GM18867 (cell line): Measurements from ENCODE around the gene OR1D5.
"Not testable (repeated sequence)": the region's sequence is repeated elsewhere in the genome, so short reads cannot be mapped to it uniquely, and the experiment has no call there.

Source experiments
- ATAC-seq: cut with Tn5 transposase; IDR thresholded peaks from one replicate; pipeline ENCODE4 v1.9.1; 2021; ENCODE audit warnings: mild to moderate bottlenecking, moderate library complexity; ENCODE audit not compliant: unreplicated experiment

The OR1D5 gene, protein sequence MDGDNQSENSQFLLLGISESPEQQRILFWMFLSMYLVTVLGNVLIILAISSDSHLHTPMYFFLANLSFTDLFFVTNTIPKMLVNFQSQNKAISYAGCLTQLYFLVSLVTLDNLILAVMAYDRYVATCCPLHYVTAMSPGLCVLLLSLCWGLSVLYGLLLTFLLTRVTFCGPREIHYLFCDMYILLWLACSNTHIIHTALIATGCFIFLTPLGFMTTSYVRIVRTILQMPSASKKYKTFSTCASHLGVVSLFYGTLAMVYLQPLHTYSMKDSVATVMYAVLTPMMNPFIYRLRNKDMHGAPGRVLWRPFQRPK

DNA sequence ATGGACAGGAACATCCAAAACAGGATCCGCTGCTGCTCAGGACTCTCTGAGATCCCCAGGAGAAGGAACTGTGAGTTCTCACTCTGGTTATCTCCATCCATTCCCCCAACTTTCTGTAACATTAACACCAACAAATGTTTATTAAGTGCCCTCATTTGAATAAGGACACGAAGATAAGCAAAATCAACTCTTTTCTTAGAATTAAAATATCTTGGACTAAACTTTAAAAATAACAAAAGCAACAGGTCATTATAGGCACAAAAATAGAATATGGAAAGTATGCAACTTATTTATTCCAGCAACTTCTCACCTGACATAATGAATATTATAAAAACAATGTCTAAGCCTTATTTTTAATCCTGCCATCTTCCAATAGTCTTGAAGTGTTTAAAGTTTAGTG lies at the start of gene OR1D5:
OR1D5 (minus strand) TSS at position 101 of the 400 bp plus-strand sequence; CDS start at position 101, 0 bp downstream.
- not testable (repeated sequence) for ATAC-seq

DNA sequence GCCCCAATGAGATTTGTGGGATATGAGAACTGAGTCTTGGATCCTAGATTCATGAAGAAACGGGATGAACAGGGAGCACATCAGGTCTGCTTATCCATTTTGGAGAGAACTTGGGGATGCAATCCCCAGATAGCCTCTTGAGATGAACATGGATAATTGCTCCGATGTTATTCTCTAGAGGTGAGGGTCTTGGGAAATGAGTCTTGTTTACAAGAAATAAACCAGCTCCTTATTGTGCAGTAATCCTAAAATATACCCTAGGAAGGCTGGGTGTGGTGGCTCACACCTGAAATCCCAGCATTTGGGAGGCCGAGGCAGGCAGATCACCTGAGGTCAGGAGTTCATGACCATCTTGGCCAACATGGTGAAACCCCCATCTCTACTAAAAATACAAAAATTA lies 40.9 kb upstream of the OR1D5 start, which contains the start of gene OR1D2:
OR1D2 (minus strand) TSS at position 101 of the 400 bp plus-strand sequence. CDS start 11,426 bp downstream, outside the sequence.
- no peak for ATAC-seq

DNA sequence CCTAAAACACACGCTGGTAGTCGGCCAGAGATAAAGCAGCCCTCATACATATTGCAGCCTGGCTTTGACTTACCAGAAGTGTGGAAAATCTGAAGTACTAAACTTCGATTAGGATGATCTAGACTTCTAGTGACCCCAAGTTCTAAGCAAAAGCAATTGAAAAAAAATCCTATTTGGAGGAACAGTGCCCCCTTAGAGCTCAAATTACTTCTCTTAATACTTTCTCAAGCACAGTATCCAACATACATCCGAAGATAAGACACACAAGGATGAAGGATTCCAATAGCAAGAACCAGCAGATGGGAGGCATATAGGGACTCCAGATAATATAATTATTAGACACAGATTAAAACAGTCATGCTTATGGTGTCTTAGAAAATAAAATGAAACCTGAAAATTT lies 10.4 kb upstream of the OR1D5 start:
- not testable (repeated sequence) for ATAC-seq

DNA sequence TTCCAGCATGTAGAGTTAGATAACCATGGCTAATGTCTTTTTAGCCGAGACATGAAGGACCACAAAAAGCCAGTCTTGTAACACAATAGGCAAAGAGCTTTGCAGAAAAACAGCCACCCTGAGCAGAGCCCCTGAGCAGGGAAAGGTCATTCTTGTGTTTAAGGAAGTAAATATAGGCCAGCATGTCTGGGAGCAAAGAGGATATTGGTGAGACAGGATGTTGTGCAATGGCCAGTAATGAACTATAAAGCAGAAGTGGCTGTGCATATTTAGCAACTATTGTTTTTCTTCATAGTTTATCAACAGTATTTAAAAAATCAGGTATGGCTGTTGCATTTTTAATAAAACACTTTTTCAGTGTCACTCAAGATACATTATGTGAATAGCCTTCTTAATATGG lies 1.8 kb upstream of the OR1D5 start:
- ATAC-seq: not testable (repeated sequence)

DNA sequence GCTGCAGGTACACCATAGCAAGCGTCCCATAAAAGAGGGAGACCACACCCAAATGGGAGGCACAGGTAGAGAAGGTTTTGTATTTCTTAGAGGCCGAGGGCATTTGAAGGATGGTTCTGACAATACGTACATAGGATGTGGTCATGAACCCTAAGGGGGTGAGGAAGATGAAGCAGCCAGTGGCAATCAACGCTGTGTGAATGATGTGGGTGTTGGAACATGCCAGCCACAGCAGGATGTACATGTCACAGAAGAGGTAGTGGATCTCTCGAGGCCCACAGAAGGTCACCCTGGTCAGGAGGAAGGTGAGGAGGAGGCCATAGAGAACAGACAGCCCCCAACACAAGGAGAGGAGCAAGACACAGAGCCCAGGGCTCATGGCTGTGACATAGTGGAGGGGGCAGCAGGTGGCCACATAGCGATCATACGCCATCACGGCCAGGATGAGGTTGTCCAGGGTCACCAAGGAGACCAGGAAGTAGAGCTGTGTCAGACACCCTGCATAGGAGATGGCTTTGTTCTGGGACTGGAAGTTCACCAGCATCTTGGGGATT lies 506 bp downstream of the OR1D5 start:
- ATAC-seq: not testable (repeated sequence)

DNA sequence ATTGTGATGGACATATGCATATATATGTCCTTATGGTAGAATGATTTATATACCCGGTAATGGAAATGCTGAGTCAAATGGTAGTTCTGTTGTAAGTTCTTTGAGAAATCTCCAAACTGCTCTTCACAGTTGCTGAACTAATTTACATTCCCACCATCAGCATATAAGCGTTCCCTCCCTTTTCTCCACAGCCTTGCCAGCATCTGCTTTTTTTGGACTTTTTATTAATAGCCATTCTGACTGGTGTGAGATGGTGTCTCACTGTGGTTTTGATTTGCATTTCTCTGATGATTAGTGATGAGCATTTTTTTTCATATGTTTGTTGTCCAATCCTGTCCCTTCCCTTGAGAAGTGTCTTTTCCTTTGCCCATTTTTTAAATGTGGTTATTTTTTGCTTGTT lies 8.5 kb downstream of the OR1D5 start:
- ATAC-seq: not testable (repeated sequence)

DNA sequence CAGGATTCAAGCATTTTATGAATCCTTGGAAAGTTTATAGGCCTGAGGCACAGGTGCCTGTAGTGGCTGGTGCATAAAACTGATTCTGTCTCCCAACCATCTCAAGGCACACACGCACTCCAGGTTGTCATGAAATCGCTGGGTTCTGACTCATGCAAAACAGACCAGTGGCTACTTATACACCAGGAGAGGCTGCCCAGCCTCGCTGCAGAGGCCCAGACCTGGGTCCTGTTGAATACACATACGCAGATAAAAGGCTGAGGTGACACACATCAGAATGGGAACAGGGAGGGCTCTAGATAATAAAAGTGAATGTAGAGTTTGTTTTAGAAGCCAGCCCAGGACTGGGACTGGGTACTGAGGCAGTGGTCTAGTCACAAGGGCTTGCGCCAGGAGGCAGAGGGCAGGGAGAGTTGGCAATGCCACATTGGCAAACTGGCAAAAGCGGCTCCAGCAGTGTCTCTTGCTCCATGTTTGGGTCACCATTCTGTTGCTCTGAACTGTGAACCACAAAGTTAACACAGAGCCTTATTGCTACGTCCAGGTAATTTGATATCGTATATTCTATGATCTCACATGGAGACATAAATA lies 13.6 kb downstream of the OR1D5 start:
- no peak for ATAC-seq

DNA sequence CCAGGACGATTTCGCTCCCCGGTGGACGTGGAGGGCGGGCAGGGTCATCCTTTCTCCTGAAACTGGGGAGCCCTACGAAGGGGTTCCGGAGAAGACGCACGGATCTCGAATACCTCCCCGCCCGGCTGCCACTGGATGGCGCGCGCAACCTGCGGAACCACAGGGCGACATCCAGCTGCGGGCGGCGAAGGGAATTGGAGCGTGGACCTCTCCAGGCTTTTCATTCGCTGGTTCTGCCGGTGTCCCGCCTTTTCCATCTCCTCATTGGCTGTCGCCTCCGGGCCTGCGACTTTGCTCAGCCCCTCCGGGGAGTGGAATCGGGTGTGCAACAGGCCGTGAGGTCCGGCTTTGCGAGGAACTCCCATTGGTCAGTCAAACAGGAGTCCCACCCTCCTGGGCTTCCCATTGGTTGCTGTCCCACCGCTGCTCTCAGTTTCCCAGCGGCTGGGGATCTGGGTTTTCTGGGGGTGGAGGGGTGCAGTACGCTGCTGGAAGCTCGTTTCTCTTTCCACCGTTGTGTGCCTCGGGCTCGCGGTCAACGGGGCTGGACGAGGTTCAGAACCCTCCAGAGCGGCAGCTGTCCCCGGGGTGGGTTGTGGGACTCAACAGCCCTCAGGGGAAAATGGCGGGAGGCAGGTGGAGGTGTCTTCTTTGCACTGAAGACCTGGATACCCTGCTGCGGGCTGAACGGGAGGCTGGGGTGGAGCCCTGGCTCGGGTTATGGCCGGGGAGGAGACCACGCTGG lies 14.5 kb downstream of the OR1D5 start:
- ATAC-seq: peak; percentile 81

DNA sequence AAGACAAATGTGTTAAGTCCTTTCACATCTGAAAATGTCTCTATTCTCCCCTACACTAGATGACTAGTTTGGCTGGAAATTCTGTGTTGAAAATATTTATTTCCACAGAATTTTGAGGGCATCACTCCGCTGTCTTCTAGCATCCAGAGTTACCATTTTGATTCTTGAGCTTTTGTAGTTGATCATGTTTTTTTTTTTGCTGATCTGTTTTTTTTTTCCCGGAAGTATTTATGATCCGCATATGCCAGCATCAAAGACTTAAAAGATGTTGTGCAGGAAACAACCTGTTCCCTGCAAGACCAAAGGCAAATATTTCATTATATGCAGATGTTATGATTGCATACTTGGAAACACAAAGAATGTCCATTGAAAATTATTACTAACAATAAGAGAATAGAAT lies 16.7 kb downstream of the OR1D5 start:
- no peak for ATAC-seq

DNA sequence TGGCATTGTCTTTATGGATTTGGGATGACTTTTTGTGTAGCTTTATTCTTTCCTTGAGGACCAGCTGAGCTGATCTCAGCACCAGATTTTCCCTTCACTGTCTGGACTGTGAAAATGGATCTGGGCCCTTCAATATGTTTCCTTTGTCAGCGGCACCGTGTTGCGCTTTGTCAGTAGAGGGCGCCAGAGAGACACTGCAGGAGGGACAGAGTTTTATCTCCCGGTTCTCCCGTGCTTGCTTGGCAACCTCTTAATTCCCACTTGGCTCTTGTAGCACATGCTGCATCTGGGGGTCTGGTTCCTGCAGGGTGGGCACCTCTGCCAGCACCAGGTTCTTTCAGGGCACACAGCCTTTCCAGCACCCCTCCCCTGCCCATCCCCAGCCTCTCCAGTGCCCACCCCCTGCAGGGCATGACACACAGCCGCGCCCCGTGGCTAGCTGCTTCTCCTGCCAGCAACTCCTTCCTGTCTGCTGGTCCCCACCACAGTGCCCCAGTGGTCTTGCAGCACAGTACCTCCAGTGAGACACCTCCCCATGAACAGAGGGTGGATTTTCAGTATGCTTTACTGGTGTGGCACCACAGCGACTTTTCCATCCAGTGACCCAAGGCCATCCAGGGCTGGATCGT lies 19.6 kb downstream of the OR1D5 start:
- ATAC-seq: no peak

DNA sequence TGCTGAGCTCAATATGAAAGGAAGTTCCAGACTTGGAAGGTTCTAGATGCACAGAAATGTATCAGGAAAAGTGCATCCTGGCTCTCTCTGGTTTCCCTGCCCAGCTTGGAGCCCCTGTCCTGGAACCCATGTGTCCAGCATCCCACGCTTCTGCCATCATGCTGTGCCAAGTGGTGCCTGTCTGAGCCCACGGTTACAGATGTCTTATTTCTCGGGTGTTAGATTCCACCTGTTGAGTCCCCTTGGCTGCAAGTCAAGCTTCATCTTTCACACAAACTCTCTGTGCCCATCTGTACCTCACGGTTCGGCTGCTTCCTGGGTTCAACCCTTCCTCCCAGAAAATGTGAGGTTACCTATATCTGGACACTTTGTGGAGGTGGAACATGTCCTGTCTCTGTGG lies 22.5 kb downstream of the OR1D5 start:
- ATAC-seq: no peak

DNA sequence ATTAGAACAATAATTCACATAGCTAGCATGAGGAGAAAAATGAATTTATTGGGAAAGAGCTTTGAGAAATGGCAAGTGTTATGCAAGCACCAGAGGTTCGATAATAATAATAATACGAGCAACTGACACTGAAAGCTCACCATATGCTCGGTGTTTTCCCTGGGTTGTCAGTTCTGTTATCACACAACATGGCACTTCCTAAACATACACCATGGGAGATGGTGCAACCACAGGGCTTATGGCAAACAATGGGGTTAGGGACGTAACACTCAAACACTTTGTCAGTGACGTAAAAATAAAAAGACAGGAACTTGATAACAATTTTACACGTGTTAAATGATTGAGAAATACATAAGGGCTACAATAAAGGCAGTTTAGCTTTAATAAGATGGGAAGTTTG lies 23.7 kb downstream of the OR1D5 start:
- ATAC-seq: no peak

DNA sequence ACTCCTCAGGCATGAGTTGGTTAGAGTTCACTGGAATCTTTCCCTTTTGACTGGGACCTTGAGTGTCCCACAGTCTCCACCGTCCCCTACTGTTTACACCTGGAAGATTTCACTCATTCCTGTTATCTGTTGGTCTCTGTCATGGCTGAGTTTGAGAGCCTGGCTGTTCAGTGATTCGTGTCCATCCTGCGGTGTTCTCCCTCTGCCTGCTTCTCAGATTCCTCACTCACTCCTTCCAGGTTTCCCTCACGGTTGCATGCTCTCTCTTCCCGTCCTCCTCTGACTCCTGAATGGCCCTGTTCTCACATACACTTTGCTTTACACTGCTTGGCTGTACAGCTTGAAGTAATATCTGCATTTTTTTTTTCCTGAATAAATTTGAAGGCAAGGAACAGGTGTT lies 24.5 kb downstream of the OR1D5 start:
- no peak for ATAC-seq

DNA sequence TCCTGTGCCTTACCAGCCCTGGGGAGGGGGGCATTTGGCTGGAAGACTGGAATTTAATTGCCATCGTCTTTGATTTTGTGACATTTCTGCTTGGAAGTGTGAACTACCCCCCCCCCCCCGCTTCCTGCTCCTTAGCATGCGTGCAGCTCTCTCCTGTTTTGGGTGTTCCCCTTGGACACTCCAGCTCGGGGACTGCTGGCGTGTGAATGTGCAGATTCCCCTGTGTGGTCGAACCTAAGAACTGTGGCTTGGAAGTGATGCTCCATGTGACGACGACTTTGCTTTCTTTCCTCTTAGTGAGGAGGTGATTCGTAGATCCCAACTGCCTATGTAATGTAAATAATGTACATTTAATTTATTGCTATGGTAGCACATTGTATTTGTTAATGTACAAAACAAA lies 26.1 kb downstream of the OR1D5 start:
- ATAC-seq: no peak

DNA sequence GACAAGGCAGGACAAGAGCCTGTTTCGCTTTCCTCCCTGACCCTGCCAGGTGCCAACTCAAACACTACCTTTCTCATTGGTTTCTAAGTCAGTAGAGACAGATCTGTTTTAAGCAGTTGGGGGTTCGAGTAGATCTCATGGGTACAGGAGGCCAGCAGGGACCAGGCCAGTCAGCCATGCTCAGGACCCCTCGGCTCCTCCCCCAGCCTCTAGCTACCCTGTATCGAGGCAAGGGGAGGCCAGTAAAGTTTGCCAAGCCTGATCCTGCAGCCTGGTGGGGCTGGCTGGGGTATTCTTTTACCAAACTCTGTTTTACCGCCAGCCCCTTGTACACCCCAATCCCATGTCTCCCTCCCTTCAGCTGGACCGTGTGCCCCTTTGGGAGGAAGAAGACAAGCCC lies 26.6 kb downstream of the OR1D5 start:
- no peak for ATAC-seq

DNA sequence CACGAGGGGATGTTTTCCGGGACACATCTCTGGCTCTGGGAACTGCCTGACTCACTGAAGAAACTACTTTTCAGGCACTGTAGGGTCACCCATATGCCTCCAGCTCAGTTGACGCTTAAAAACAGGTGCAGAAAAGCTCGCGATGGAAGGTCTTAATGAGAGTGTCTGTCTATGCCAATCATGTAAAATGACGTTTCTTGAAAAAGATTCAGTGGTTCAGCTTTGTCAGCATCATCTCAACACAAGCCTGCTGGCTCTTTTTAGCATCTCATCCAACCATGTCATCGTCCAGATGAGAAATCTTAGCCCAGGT lies 27.5 kb downstream of the OR1D5 start:
- no peak for ATAC-seq

DNA sequence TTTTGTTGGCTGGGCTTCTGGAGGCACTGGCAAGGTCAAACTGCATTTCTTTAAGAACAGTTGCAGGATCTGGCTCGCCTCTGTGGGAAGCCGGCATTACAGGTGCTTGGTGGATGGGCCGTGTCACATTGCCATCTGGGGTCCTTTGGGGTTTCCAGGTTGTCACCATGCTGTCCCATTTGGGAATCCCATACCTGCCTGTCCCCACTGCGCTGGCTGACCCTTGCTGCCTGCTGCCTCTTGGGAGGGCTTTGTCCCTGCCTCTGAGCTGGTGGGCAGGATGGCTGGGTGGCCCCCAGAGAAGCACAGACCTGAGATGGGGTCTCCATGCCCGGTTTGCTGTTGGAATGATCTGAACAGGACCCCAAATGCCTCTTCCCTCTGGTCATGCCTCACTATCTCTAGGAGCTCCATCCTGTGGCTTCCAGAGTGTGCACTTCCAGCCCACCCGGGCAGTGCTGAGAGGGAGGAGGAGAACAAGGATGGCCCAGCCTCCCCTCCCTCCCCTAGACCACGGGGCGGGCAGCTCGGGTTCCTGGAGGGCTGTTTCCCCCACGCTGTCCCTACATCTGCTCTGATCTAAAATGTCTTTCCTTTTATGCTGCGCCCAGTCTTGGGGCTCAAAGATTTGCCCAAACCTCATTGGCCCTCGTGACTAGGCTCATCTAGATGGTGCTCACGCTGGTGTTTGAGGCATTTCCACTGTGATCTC lies 28.0 kb downstream of the OR1D5 start:
- no peak for ATAC-seq

DNA sequence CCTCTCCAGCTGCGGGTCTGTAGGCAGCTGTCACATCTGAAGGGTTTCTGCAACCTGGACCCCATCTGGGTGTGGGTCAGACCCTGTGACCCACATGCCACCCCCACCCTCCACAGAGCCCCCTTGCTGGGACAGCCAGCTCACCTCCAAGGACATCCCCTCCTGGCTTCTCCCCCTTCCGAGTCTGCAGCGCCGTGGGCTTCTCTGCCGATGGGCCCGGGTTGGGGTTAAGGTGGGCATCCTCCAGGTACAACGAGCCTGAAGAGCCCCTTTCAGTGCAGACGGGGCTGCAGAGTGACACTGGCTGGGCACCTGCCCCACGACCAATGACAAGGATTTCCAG lies 28.9 kb downstream of the OR1D5 start:
- ATAC-seq: no peak

DNA sequence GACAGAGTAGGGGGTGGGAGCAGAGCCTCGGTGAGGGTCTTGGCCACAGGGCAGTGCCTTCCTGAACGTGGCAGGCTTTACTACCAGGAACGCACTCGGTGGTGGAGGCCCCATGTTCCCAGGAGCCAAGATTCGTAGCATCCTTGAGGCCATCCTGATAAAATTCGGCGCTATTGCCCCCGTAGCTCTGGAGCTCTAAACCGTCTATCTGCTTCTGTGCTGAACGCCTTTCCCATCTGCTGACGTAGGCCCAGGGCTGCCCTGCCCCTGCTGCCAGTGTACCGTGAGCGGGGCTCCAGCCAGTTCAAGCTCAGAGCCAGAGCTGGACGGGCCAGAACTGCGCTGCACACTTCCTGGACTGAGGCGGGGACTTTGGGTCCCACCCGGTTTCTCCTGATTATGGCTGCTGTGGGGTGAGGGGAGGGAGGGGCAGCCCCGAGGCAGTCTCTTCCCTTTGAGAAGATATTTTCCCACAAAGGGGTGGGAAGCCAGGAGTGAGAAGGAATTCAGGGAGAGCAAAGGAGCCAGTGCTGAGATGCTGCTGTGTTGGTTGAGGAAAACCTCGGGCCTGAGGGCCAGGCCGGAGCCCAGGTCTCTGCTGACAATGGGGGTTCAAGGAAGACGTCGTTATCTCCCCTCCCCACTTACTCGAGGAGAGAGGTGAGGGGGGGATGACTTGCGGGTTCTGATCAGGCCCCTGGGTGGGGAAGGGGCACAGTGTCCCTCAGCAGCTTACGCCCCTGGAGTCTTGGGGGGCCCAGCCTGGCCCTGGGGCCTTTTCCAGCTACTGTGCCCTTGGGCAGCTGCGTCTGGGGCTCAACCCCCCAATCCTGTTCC lies 29.4 kb downstream of the OR1D5 start:
- ATAC-seq: no peak

DNA sequence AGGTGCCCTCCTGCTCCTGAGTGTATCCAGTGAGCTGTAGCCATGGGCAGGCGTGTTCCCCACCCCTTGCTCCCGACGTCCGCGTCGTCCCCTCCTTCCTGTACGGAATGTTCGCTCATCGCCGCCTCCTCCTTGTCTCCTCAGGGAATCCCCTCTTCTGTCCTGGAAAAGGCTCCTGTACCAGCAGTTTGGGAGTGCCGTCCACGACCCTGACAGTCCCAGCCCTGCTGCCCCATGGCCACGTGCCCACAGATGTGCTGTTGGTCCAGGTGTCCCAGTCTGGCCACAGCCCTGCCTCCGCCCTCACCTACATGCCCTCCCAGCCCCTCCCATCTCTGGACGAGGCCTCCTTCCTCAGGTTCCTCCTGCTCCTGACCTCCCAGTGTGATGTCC lies 30.2 kb downstream of the OR1D5 start:
- ATAC-seq: no peak
